Aorta (tissue), 5 donors: ENCODE data around the gene POTEM. TPM values are rescaled to one million over a fixed set of nuclear protein-coding genes. Genes with fewer than 3 reads are reported as not detected.
A peak's percentile ranks its signal among the peaks of the same experiment; 100 is the strongest.
"Not testable (repeated sequence)": the region's sequence is repeated elsewhere in the genome, so short reads cannot be mapped to it uniquely, and the experiment has no call there.

ENCODE experiments used
- ATAC-seq: fragments of 200-7000 bp; cut with Tn5 transposase; one replicate; pipeline ENCODE4 v1.9.1; 2022; ENCODE audit warnings: moderate library complexity; ENCODE audit not compliant: low FRiP score
- DNase-seq, 2 donors: peaks; one replicate each; pipeline ENCODE4 v3.0.0-alpha.2; 2020
- H3K27ac ChIP-seq, 2 donors: one replicate each; pipeline ENCODE4 v1.5.1; 2013; ENCODE audit warnings: low read length in 2 of 2, mild to moderate bottlenecking in 2 of 2, moderate library complexity in 2 of 2, control low read depth in 1 of 2, inconsistent platforms in 1 of 2, low read depth in 1 of 2
- H3K27me3 ChIP-seq, 2 donors: one replicate each; pipeline ENCODE4 v1.6.1; 2013; ENCODE audit warnings: control low read depth in 1 of 2, low read length in 1 of 2, mild to moderate bottlenecking in 1 of 2, moderate library complexity in 1 of 2; ENCODE audit not compliant: insufficient read depth in 2 of 2, control insufficient read depth in 1 of 2
- H3K36me3 ChIP-seq, 2 donors: one replicate each; pipeline ENCODE4 v1.6.1; 2013; ENCODE audit warnings: control low read depth in 1 of 2, low read length in 1 of 2, mild to moderate bottlenecking in 1 of 2; ENCODE audit not compliant: insufficient read depth in 2 of 2, control insufficient read depth in 1 of 2
- H3K4me1 ChIP-seq, 2 donors: one replicate each; pipeline ENCODE4 v1.6.1; 2013; ENCODE audit warnings: low read length in 2 of 2, control low read depth in 1 of 2, mild to moderate bottlenecking in 1 of 2, moderate library complexity in 1 of 2; ENCODE audit not compliant: insufficient read depth in 2 of 2, control insufficient read depth in 1 of 2
- H3K4me3 ChIP-seq, 2 donors: one replicate each; pipeline ENCODE4 v1.5.1; 2013; ENCODE audit warnings: low read length in 2 of 2, control low read depth in 1 of 2, mild to moderate bottlenecking in 1 of 2
- H3K9me3 ChIP-seq: one replicate; pipeline ENCODE4 v1.6.1; 2013; ENCODE audit warnings: mild to moderate bottlenecking, low read length; ENCODE audit not compliant: control insufficient read depth
- WGBS, 2 donors: extraction: QIAGEN DNeasy Blood & Tissue Kit; methylation state at CpG; one replicate each; pipeline ENCODE4 v1.1.7; 2013; 5-methylcytosine and 5-hydroxymethylcytosine counted together
- intact Hi-C, 2 donors: fragments of 100-400 bp; cut with DNase I; formaldehyde crosslinking; loops; one replicate each; pipeline versions ENCODE4 v1.14.2 to v1.15.0; 2022
- polyA plus RNA-seq, 2 donors: library from polyadenylated mRNA; stranded (reverse); fragments of 200-250 nt; gene quantifications; one replicate each; pipeline ENCODE4 v1.2.3, GENCODE V29; 2013
- total RNA-seq, 2 donors: library from RNA; stranded (reverse); fragmentation: NEBNext Ultra II Directional; extraction: Animal tissue kit (Norgen Biotek cat#: 25700); gene quantifications; one replicate each; pipeline ENCODE4 v1.2.1, GENCODE V29; 2021
- donor health status: healthy with polysubstance abuse.
- donor health status: Bipolar disorder and iron deficiency.
- donor health status: DM: no; HTN: no; CAD: no.
- donor health status: DM: no; HTN: no; CAD: no.
- donor health status: DM: yes; HTN: yes; CAD: no.

POTEM gene
- total and polyA plus RNA-seq, 4 donors: not detected

- intact Hi-C loops, H3K27me3 ChIP-seq, DNase-seq, H3K4me1 ChIP-seq, H3K9me3 ChIP-seq, ATAC-seq, H3K4me3 ChIP-seq, H3K27ac ChIP-seq, H3K36me3 ChIP-seq: not testable (repeated sequence)
- WGBS, 2 donors: no CpG with 5 or more reads among the region's 3 CpGs
Observed at GRCh38 chr14:19015185-19015584, 48.0 kb downstream of the POTEM start.

GRCh38 chr14:19025080-19025589, 57.9 kb downstream of the POTEM start:
- H3K4me1 ChIP-seq, H3K4me3 ChIP-seq, H3K27me3 ChIP-seq, intact Hi-C loops, H3K27ac ChIP-seq, H3K9me3 ChIP-seq, ATAC-seq, H3K36me3 ChIP-seq: not testable (repeated sequence)
- WGBS, 2 donors: 68 to 72% methylated on average over 3 to 8 of the region's 15 CpGs
- DNase-seq: peak in 1 of 2 donors; percentile 25

DNA sequence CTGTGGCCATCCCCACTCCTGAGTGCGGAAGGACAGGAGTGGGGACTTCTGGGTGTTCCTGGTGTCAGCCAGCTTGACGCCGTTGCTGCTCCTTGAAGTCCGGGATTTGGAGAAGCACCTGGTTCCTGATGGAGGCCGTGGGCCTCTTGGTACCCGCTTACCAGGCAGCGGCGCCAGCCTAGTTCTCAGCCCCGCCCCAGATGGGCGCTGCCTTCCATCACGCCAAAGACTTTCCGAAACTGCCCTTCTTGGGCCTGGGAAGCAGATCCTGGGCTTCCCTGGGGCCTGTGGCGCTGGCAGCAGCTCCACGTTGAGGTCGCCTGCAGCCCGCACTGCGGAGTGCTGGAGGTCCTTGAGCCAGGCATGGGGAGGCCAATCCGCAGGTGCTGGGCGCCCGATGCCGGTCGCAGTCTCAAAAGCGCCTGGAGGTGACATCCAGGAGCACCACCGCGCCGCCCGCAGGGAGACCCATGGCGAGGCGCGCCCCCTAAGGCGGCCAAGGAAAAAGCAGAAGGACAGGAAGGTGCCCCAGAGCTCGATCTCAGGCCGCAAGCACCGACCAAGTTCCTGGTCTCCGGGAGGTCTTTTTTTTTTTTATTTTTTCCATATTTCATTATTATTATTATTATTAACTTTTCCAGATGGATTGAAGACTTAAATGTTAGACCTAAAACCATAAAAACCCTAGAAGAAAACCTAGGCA, 59.6 kb downstream of the POTEM start:
- 67 to 77% methylated on average over 11 to 22 of the region's 35 CpGs for WGBS, 2 donors
- peak in 1 of 2 donors; percentile 68 for DNase-seq

GRCh38 chr14:19027895-19028294, 60.7 kb downstream of the POTEM start:
- intact Hi-C loops: not testable (repeated sequence)
- peak in 1 of 2 donors; percentile 40 for DNase-seq
- 72 to 84% methylated on average over 3 to 5 of the region's 16 CpGs for WGBS, 2 donors

More for the DNA sequence above, 59.6 kb downstream of the POTEM start:
- H3K9me3 ChIP-seq, ATAC-seq, H3K27me3 ChIP-seq, H3K27ac ChIP-seq, H3K4me1 ChIP-seq, intact Hi-C loops, H3K4me3 ChIP-seq, H3K36me3 ChIP-seq: not testable (repeated sequence)

GRCh38 chr14:19036811-19037382, 69.7 kb downstream of the POTEM start:
- intact Hi-C loops, H3K4me3 ChIP-seq, H3K36me3 ChIP-seq, H3K9me3 ChIP-seq, H3K27me3 ChIP-seq, H3K4me1 ChIP-seq, ATAC-seq, DNase-seq, H3K27ac ChIP-seq: not testable (repeated sequence)
- WGBS, 2 donors: 94% methylated on average over 11 of the region's 26 CpGs; no CpG with 5 or more reads in 1 of the 2 donors

More at GRCh38 chr14:19027895-19028294, 60.7 kb downstream of the POTEM start:
- not testable (repeated sequence) for H3K4me3 ChIP-seq, ATAC-seq, H3K27me3 ChIP-seq, H3K9me3 ChIP-seq, H3K27ac ChIP-seq, H3K36me3 ChIP-seq, H3K4me1 ChIP-seq

DNA sequence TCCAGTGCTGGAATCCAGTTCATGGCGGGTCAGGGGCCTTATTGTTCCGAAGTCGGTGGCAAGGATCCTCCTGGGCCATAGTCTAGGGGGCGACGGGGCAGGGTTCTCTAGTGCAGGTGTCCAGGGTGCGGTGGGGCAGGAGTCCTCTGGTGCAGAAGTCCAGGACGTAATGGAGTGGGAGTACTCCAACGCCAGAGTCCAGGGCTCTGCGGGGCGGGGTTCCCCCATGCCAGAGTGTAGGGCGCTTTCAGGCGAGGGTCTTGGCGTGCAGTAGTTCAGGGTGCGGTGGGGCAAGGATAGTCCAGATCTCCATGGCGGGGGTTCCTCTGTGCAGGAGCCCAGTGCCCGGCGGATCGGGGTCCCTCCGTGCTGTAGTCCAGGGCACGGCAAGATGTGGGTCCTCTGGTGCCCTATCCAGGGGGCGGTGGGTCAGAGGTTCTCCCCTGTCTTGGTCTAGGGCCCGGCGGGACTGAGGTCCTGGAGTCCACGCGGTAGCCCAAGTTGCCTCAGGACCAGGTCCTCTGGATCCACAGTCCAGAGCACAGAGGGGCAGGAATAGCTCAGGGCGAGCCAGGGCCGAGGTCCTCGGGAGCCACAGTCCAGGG, 70.9 kb downstream of the POTEM start:
- H3K4me1 ChIP-seq, H3K9me3 ChIP-seq, H3K27ac ChIP-seq, H3K4me3 ChIP-seq, H3K36me3 ChIP-seq, H3K27me3 ChIP-seq, ATAC-seq, intact Hi-C loops: not testable (repeated sequence)
- DNase-seq: peak in 1 of 2 donors; percentile 37
- WGBS, 2 donors: 91 to 97% methylated on average over 6 to 14 of the region's 28 CpGs

GRCh38 chr14:19038785-19039184, 71.6 kb downstream of the POTEM start:
- intact Hi-C loops, DNase-seq, H3K36me3 ChIP-seq, H3K9me3 ChIP-seq, H3K27me3 ChIP-seq, ATAC-seq, H3K4me1 ChIP-seq, H3K4me3 ChIP-seq, H3K27ac ChIP-seq: not testable (repeated sequence)
- 100% methylated on average over 1 of the region's 15 CpGs; no CpG with 5 or more reads in 1 of the 2 donors for WGBS, 2 donors

- intact Hi-C loops, H3K27ac ChIP-seq, DNase-seq, H3K4me3 ChIP-seq, H3K27me3 ChIP-seq, H3K36me3 ChIP-seq, H3K9me3 ChIP-seq, H3K4me1 ChIP-seq, ATAC-seq: not testable (repeated sequence)
- 56 to 58% methylated on average over 2 of the region's 2 CpGs for WGBS, 2 donors
Observed at GRCh38 chr14:19043384-19043783, 76.2 kb downstream of the POTEM start.
